DND-41 (cell line): ENCODE measurements around the gene DYRK1A.

Experiments
- CTCF ChIP-seq: IDR thresholded peaks from 2 replicates; pipeline ENCODE4 v1.5.1; 2012; ENCODE audit warnings: borderline replicate concordance, low read length, moderate library complexity, mild to moderate bottlenecking; ENCODE audit not compliant: poor library complexity, severe bottlenecking; ENCODE audit errors: extremely low read depth
- EZH2 ChIP-seq: IDR thresholded peaks from 3 replicates; pipeline ENCODE4 v1.6.1; 2012; ENCODE audit warnings: borderline replicate concordance, low read depth, mild to moderate bottlenecking, moderate library complexity, low read length, inconsistent platforms; ENCODE audit not compliant: severe bottlenecking

- no peak for TF ChIP-seq CTCF
- TF ChIP-seq EZH2, result no peak
Observed at GRCh38 chr21:37552496-37553029, 186.0 kb downstream of the DYRK1A start.
